C4-2B (cell line): ENCODE measurements around the gene AMDHD2.

Experiments
- CTCF ChIP-seq: fragments of 450-650 bp; conservative IDR thresholded peaks from 2 replicates; pipeline ENCODE4 v1.5.1; 2017; ENCODE audit warnings: mild to moderate bottlenecking
- ZFX ChIP-seq: fragments of 450-650 bp; IDR thresholded peaks from 2 replicates; pipeline ENCODE4 v1.6.1; 2017

GRCh38 chr16:2514333-2515179 is 5.6 kb upstream of the AMDHD2 start:
- TF ChIP-seq CTCF (no peak), ZFX (no peak)
